GM18517 (cell line): Measurements from ENCODE around the gene GMPR2.

Experiments
- ATAC-seq: cut with Tn5 transposase; IDR thresholded peaks from one replicate; pipeline ENCODE4 v1.9.1; 2021; ENCODE audit warnings: mild to moderate bottlenecking, moderate library complexity; ENCODE audit not compliant: unreplicated experiment

GMPR2 gene

DNA sequence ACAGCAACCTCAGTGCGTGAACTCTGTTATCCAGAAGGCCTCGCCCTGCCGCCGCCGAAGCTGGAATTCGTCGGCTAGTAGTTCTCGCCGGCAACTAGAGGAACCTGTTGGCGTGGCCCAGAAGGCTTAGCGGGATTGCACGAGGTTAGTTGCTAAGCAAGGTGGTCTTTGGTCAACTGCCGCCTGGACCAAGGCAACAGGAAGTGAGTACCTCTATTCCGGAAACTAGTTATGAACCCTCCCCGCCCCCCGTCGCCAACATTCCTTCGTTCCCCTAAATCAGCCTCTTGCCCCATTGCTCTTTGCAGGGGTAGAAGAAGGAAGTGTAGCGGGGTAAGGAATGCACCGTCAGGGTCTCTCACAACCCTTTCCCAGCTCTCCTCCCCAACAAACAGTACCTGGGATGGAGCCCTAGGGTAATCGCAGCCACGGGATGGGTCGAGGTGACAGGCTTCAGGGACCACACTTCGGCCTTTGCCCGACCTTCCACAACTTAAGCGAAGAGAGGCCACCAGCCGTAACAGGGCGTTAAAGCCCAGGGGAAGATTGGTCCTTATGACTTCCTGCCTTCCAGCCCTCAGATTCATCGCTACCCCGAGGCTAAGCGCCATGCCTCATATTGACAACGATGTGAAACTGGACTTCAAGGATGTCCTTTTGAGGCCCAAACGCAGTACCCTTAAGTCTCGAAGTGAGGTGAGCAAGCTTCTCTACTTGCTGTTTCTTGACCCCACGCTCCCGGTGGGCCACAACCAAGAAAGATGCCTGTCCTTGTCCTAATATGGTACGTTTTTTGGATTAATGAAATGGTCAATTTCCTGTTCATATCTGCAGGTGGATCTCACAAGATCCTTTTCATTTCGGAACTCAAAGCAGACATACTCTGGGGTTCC is at the start of gene GMPR2:
TSS of gene GMPR2 (plus strand) at position 285 of the 893 bp plus-strand sequence. CDS start at position 610, 325 bp downstream.
- peak; percentile 53 for ATAC-seq

DNA sequence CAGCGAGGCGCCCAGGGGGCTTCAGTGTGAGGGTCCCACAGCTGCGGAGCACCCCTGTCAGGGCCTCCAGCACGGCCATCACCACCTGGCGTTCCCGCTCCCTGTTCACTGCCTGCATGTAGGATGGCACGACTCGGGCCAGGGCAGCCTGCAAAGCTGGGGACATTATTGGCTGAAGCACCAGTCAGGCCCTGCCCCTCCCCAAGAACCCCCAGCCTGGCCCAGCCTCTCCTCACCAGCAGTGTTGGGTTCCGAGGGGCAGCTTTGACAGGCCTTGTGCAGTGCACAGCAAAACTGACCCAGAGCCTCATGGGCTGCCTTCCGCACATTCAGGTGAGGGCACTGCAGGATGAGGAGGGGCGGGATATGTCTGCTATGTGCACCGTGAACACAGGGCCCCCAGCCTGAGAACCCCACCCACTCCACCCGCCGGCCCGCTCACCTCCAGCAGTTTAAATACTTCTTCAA is 49.7 kb upstream of the GMPR2 start:
- ATAC-seq: no peak

DNA sequence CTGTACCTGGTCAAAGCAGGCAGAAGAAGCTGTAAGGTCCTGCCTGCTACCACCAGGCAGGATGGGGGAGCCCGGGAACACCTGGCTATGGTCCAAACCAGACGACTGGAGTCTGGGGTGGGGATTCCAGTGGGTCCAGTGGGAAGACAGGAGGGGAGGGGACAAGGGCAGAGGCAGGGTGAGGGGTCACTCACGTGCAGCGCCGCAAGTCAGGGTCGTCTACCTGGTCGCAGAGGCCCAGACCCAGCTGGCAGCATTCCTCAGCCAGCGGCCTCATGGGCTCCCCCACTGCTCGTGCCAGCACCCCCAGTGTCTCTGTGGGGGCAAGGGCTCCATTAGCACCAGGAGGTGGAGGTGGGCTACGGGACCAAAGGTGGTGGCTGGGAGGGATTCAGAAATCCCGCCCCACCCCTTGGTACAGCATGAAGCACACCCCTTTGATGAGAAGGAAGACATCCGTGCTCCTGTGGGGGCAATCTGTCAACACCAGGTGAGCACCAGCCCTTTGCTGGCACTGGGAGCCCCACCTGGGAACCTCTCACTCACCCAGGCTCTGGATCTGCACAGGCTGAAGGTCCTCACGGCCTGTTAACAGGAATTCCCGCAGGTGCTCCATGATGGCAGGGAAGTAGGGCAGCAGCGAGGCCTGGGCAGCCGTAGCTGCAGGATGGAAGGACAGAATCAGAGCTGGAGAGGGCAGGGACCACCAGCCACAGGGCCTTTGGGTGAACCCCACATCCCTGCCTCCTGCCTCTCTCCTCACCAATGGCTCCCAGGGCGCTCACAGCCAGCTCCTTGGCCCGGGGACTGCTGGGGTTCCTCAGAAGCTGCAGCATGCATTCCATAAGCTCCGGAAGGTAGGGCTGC is 48.4 kb upstream of the GMPR2 start:
- ATAC-seq: no peak

DNA sequence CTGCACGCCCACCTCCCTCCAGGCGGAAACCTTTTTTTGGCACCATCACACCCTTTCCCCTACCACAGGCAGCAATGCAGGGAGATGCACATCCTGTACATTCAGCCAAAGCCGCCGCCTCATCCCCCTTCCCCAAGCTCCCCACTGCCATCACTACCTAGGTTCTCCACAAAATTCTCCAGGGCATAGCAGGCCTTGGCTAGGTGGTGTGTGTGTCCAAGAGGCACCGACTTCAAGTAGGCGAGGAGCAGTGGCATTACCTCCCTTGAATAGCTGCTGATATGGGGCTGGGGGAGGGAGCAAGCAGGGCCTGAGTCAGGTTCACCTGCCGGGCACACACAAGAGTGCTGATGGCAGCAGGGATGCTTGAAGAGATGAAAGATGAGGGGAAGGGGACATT is 47.7 kb upstream of the GMPR2 start:
- no peak for ATAC-seq

DNA sequence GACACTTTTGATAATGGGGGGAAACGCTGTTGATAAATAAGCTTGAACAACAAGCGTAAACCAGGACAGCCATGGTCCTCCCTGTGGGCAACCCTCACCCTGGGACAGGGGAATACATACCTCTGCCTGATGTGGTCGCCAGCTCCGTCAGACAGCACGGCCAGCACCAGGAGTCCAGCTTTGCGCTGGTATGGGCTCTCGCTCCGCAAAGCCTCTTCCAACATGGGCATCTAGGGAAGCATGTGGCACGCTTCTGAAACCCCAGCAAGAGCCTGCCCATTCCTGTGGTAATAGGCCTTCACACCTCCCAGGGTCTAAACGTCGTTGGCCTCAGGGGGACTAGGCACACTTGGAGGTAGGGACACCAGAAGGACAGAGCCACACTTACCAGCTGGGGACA is 47.0 kb upstream of the GMPR2 start:
- ATAC-seq: no peak

DNA sequence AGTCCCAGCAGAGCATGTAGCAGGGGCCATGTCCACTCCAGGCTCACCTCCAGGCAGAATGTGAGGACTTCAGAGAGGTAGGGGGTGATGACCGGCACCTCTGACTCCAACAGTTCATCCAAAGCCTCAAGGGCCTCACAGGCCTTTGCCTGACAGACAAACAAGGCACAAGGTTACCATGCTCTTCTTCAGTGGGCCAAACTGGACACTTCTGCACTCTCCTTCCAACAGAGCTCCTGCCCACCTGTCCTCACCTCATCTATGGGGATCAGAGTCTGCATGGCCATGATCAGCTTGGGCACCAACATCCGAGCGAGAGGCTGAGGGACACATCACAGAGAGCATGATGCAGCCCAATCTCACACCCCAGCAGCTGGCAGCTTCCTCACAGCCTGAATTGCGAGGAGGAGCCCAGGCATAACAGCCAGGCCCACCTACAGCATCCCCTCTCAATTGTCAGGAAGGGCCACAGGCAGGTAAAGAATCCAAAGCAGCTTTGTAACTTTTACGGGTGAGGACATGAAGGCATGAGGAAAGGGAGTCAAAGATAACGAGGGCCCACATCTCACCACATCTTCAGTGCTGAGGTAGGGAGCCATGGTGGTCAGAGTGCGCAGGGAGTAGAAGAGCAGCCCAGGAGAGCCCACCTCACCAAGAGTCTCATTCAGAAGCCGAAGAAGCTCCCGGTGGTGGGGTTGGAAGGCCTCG is 45.7 kb upstream of the GMPR2 start:
- ATAC-seq: no peak

DNA sequence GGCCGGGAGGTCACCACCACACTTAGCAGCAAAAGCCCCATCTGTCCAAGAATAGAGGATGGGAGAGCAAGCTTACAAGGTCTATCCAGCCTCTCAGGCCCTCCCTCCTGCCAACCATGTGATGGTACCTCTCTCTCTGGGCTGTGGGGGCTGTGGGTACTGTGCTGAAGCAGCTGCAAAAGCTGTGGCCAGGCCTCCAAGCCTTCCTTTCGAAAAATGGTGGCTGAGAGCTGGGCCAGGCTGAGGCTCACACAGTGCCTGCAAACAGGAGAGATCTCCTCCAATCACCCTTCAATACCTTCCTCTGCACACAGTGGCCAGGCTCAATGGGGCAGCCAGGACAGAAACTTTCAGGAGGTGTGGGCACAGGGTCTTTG is 45.2 kb upstream of the GMPR2 start:
- no peak for ATAC-seq

DNA sequence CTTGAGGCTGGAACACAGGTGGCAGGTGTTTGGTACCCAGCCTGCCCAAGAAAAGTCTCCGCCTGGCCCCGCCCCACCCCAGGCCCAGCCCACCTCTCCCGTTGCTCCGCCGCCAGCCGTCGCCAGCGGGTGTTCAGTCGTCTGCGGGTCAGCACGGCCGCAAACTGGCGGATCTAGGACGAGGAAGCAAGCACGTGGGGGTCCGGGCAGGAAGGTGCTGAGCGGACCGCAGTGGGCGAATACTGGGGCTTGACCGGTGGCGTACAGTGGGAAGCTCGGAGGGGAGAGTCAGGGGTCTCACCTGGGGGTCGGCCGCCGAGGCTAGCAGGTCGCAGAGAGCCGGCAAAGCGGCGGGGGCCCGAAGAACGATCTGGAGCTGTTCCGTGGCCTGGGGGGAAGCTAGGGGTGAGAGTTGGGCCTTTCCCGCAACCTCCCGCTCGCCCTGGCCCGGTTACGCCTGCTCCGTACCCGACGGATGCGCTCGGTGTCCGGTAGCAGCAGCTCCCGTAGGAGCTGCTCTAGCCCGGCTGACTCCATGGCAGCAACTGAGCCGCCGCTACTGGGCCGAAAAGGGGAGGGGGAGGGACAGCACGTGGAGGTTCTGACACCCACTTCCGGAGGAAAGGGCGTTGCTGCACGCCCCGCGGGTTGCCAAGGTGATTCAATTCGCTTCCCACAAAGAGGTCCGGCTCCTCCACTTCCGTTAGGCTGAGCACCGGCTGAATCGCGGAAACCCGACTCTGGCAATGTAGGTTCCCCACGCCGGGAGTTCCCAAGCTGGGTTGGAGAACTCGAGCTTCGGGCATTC is 44.3 kb upstream of the GMPR2 start, which contains the start of gene IPO4:
TSS of gene IPO4 (minus strand) at position 566 of the 808 bp plus-strand sequence. CDS start at position 537, 29 bp downstream.
- ATAC-seq: peak; percentile 86

DNA sequence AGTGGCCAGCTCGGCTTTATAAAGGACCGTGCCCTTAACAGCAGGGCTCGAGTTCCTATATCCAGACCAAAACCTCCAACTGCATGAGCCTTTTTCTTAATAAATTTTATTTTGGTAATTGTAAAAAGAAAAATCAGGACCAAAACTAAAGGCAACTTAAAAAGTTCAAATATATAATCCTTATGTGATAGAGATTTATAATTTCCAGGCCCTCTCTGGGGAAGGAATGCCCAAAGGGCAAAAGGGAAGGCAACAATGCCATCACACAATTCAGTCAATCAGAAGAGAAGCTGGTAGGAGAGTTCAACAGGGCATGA is 43.7 kb upstream of the GMPR2 start:
- ATAC-seq: no peak

DNA sequence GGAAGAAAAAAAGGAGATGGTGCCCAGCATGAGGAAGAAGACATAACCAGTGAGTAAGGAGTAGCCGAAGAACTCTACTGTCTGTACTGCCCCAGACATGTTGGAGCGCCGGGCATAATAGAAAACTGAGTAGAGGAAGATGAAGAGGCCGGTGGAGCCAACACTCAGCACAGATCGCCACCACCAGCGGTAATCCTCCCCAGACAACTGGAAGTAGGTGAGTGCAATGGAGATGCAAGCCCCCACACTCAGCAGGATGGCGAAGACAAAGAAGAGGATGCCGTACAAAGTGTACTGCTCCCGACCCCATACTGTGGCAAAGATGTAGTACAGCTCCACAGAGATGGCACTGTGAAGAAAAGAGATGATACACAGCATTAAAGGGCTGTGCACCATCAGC is 43.3 kb upstream of the GMPR2 start:
- ATAC-seq: no peak

DNA sequence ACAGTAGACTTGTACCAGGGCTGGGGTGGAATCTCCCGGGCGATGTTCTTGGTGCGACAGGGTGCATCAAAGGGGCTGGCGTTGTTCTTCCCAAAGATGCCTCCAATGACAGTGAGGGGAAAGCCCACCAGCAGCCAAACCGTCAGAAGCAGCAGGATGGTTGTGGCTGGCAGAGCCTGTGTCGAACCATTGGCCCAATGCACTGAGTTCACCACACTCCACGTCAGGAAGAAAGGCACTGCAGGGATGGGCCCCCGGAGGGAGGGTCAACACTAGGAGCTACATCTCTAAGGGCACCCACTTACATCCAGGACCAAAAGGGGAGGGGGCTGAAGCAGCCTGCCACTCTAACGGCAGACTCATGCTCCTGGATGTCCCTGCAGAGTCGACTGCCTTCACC is 42.3 kb upstream of the GMPR2 start:
- no peak for ATAC-seq

DNA sequence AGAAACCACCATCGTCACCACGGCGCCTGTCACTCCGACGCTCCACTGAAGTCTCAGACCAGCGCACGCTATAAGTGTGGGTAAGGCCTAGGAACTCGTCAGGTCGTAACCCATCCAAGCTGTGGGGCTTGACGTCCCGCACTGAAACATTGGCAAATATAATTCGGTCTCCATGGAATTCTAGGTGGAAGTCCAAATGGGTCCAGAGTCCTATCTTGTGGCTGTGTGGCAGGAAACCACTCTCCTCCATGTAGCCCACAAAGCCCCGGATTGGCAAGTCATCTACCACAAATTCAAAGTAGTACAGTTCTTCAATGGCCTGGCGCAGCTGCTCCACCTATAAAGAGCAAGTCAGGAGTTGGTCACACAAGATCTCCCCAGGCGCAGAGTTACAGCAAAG is 39.8 kb upstream of the GMPR2 start:
- no peak for ATAC-seq

DNA sequence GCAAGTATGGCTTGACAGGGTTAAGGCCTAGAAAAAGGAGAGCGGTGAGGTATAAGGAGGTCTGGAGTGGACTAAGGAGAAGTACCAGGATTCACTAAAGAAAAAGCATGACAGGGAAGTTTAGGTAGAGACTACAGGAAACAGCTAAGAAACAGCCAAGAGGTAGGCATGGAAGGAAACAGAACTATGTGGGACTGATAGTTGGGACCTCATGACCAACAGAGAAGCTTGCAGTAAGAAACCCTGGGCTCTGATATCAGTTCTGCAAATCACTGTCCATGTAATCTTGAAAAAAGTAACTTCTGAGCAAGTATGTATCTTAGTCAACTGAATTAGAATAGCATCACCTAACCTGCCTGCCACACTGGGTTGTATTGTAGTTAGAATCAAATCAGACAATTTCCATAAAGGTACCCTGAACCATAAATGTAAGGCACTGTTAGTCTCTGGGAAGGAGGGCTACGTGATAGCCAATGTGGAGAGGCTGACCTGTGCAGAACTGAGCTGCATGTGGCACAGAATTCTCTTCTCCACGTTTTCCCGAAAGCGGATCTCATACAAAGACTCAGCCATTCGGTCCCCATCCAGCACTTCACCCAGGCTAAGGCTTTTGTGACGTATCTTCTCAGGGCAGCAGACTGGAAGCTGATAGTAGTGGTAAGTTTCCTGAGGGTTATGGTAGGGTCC is 38.4 kb upstream of the GMPR2 start:
- ATAC-seq: no peak

DNA sequence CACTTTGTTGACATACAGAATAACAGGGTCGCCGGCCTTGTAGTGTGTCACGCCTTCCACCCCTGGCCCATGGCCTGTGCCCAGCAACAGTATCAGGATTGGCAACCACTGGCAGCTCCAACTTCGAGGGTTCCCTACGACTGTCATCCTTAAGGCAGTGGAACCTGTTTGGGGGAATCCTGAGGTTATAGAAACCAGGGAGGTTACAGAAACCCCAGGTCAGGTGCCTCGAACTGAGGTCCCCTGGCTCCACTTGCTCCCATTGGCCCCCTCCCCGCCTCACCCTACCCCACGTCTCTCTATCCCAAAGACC is 37.9 kb upstream of the GMPR2 start:
- no peak for ATAC-seq

DNA sequence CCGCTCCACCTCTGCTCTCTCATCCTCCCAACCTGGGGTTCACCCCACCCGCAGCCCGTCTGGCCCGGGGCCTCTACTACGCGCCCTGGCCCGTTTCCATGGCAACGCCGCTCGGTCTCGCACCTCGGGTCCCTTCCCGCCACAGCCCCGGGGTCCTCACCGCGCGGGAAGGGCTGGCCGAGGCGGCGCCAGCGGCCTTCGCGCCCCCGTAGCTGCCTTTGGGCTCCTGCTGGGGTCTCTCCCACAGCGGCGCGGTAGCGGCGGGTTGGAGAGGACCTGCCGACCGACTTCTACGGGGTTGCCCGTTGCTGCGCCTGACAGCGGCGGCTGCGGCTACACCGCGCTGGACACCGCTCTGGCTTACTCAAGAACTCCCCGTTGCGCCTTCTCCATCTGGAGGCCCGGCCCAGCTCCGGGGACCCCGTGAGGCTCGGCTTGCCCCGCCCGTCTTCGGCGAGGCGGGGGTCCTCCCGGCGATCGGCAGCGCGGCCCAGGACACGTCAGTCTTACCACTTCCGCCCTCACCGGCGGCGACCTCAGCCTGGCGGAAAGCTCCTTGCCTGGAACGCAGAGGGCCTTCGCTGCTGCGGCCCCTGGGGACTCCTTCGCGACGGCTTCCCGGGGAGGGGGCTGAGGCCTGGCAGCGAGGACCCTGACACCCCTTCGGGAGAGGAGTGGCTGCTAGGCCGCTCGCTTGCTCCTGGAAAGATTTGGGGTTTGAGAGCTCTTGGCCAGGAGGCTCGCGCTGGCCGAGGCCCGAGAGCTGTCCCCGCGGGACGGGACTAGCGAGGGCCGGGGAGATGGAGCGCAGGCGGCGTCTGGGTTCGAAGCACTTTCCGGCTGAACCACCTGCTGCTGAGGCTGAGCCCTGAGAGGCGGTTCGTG is 37.3 kb upstream of the GMPR2 start, which contains the start of gene TM9SF1:
TSS of gene TM9SF1 (minus strand) at position 256 of the 885 bp plus-strand sequence. CDS start 422 bp downstream, outside the sequence.
- ATAC-seq: peak; percentile 76

DNA sequence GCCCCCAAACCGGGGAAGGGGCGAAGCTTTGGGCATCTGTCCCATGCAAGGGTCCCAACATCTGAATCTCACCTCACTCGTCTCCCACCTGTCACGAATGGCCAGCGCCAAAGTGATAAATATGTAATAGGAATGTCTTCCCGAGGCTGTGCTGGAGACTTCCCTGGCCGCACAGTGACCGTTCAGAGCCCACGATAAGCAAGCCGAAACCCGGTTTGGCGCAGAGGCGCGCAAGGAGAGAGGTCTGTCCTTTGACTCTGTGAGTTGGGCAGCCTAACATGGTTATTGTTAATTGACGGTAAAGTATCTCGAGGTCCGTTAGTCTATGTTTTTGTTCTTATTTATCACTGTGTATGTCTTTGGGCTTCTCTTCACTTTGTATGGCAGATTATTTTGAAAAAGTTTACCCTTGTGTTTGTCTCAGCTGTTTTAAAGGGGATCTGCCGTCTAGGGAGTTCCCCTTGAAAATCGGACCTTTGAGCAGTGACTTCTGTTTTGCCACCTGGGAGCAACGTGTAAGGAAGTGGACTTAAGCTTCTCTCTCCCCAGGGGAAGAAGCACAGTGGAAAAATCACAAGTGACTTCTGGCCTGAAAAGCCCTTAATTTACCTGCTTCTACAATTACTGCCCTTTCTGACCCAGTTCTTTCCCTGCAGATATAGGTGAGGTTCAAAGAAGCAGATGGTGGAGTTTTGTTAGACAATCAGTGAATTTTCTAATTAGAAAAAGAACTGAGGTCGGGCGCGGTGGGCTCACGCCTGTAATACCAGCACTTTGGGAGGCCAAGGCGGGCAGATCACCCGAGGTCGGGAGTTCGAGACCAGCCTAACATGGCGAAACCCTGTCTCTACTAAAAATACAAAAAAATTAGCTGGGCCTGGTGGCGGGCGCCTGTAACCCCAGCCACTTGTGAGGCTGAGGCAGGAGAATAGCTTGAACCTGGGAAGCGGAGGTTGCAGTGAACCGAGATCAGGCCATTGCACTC is 36.4 kb upstream of the GMPR2 start:
- ATAC-seq: peak; percentile 26

DNA sequence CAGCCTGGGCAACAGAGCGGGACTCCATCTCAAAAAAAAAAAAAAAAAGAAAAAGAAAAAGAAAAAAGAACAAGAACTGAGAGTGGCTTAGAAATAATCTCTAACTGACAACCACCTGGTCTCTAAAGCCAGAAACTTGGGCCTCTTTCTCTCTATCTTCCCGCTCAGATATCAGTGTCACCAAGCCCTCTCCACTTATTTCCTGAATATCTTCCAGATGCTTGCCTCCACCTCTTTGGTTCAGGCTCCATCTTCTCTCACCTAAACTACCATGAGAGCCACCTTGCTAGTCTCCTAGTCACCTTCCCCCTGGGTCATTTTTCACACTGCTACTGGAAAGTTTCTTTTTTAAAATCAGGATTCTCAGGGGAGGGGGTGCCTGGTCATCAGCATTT is 35.7 kb upstream of the GMPR2 start:
- ATAC-seq: no peak
